HUDEP-2 (cell line): ENCODE results near the gene MAGOH.
A peak's percentile ranks its signal among the peaks of the same experiment; 100 is the strongest.
"Not testable (repeated sequence)": the region's sequence is repeated elsewhere in the genome, so short reads cannot be mapped to it uniquely, and the experiment has no call there.

Experiments
- DNase-seq, 76 experiments: peaks; one replicate each; lab custom pipeline; 2025; ENCODE audit not compliant: unreplicated experiment in 76 of 76; lab: John Stamatoyannopoulos, UW

MAGOH gene

DNA sequence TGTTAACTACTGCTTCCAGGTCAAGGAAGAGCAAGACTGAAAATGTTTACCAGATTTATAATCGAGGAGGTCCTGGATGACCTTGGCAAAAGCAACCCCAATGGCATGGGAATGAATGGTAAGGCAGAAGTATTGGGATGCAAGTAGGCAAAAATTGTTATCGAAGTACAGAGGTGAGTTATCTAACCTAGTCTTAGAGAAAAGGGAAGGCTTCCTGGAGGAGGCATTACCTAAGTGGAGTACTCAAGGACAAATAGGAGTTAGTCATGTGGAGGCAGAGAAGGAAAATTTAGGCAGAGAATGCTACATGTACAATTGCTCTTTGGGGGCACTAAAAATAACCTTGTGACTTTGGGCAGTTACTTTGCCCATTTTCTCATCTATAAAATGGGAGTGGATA is 3.5 kb upstream of the MAGOH start:
- DNase-seq, result no peak

DNA sequence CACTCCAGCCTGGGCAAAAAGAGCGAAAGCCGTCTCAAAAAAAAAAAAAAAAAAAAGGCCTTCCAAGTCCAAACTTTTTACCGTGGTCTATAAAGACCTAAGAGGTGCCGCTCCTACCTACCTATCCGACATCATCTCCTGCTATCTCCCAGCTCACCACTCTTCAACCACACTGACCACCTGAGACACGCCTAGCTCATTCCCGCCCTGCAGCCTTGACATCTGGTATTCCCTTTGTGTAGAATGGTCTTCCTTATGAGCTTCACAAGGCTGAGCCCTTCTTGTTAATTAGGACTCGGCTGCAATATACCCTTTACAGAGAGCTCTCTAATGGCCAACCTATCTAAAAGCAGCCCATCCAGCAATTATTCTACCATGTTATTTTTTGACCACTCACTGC is 680 bp downstream of the MAGOH start:
- DNase-seq, result no peak

DNA sequence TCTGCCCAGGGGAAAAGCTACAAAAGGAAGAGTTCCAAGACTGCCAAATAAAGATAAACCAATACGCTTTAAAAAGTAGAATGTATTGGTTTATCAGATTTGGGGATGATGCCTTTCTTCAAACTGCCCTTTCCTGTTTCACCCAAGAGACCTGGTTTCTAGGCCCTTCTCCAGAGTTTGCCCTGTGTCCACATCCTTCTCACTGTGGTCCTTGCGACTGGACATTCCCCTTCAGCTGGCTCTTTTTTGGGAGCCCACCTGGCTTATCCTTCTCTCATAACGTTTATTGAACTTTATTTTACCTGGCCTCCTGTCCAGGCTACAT is 17.4 kb downstream of the MAGOH start:
- DNase-seq, result no peak

DNA sequence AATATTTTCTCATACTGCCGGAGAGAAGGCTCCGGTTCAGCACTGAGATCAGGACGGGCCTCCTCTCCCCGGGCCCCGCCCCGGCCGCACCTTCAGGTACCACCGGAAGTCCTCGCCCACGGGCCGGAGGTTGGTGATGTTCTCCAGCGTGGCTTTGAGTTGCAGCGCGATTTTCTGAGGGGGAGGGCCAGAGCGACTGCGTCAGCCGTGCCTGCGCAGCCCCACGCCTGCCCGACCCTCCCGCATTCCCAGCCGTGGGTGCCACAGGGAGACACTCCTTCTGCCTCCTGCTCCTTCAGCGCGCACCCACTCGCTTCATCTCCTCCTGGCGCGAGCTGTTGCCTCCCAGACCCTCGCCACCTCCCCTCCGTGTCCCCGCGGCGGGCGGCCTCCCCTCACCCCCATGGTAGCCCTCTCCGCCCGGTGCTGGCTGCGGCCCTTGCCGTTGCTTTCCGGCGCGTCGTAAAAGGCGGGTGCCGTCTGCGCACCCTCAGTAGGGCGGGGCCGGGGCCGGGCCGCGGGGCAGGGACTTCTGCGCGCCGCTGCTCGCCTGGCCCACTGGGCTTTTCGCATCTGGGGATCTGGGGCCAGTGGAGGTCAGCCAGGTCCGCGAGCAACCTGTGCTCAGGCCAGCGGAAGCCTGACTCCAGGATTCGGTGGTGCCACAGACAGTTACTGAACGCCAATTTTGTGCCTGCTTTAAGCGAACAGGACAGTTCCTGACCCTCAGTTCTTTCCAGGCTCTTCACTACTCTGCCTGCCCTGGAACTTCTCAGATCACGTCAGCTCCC is 18.0 kb downstream of the MAGOH start, which contains the start of gene CZIB:
TSS of gene CZIB (minus strand) at position 464 of the 791 bp plus-strand sequence. CDS start at position 405, 59 bp downstream.
- peak in 75 of 76 experiments; percentile 44 to 93 (median 84) for DNase-seq

DNA sequence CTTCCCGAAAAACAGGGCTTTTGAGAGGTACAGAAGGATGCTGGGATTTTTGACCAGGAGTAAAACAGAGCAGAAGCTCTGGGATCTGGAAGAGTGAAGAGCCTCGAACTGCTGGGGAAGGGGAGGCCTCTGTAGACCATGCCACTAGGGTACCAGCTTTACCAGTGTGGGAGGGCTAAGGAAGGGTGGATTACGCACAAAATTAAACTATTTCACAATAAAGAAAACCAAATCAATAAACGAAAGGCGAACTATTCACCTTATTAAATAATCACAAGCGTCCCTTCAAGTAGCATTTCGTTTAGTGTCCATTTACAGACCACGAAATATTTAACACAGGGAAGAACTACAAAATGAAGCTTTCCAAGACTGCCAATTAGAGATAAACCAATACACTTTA is 18.6 kb downstream of the MAGOH start:
- DNase-seq, result no peak

DNA sequence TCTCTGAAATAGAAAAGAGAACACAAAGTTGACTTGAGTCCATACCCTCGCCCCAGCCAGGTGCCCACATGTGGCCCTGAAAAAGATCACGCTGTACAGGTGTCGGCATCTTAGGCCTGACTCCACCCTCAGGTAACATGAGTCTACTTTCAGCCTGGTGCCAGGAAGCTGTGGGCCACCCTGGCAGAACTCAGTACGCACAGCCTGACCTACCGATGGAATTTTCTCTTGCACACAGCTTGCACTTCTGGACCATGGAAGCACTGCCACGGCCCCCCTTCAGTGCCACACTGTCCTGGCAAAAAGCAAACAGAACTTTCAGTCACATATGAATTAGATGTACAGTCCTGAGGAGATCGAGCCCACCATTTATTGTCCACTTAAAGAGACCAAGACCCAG is 20.1 kb downstream of the MAGOH start:
- no peak for DNase-seq

DNA sequence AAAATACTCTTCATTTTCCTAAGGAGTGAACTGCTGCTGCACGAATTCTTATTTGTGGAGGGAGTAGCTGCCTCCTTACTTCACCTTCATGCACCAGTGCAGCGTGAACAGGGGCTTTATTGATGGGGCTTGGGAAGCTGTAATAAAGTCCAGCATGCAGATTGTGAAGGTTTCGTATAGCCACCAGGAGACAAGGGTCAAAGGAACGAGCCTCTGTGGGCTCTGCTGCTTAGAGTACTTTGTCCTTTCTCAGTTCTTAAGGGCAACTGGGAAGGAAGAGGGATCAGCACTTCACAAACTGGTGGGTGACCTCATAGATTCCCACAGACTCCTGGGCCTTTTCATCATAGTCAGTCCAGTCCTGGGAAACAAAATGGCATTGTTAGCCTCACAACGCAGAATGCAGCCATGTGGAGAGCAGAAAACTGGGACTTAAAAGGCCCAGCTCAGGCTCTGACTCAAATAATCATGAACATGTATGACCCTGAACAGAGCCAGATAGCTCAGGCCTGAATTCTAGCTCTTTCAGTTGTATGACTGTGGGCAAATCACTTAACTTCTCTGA is 23.9 kb downstream of the MAGOH start:
- no peak for DNase-seq

DNA sequence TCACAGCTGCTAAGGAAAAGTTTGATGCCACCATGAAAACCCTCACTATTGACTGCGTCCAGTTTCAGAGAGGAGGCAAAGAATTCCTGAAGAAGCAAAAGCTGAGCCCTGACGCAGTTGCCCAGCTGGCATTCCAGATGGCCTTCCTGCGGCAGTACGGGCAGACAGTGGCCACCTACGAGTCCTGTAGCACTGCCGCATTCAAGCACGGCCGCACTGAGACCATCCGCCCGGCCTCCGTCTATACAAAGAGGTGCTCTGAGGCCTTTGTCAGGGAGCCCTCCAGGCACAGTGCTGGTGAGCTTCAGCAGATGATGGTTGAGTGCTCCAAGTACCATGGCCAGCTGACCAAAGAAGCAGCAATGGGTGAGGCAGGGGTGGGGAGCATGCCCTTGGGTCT is 27.4 kb downstream of the MAGOH start:
- DNase-seq, result no peak

DNA sequence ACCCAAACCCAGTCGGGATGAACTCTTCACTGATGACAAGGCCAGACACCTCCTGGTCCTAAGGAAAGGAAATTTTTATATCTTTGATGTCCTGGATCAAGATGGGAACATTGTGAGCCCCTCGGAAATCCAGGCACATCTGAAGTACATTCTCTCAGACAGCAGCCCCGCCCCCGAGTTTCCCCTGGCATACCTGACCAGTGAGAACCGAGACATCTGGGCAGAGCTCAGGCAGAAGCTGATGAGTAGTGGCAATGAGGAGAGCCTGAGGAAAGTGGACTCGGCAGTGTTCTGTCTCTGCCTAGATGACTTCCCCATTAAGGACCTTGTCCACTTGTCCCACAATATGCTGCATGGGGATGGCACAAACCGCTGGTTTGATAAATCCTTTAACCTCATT is 28.0 kb downstream of the MAGOH start:
- DNase-seq, result no peak

DNA sequence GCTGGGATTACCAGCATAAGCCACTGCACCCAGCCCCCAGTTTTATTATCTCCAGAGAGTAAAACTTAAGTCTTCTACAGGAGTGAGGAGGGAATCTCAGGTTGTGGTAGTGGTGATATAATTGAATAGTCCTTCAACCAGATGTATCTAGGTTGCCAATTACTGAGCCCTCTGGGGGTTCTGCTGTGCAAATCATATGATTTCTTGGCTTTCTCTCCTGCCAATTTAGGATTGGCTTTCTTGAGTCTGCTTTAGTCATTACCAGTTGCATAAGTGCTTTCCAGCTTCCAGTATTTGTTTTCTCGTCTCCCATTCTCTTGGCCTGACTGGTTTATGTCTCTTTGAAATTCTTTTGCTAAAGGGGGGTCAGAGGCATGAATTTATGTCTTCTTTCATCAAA is 30.6 kb downstream of the MAGOH start:
- DNase-seq, result no peak

DNA sequence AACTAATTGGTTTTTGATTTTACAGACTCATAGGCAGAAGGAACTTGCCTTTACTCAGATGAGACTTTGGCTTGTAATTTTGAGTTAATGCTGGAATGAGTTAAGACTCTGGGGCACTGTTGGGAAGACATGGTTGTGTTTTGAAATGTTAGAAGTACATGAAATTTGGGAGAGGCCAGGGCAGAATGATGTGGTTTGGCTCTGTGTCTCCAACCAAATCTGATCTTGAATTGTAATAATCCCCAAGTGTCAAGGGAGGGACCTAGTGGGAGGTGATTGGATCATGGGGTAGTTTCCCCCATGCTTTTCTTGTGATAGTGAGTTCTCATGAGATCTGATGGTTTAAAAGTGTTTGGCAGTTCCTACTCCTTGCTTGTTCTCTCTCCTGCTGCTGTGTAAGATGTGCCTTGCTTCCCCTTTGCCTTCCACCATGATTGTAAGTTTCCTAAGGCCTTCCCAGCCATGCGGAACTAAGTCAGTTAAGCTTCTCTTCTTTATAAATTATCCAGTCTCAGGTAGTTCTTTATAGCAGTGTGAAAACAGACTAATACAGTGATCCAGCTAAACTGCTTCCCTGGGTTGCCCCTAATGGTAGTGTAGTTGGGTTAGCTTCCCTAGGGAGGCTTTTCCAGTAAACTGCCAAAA is 31.5 kb downstream of the MAGOH start:
- no peak for DNase-seq

DNA sequence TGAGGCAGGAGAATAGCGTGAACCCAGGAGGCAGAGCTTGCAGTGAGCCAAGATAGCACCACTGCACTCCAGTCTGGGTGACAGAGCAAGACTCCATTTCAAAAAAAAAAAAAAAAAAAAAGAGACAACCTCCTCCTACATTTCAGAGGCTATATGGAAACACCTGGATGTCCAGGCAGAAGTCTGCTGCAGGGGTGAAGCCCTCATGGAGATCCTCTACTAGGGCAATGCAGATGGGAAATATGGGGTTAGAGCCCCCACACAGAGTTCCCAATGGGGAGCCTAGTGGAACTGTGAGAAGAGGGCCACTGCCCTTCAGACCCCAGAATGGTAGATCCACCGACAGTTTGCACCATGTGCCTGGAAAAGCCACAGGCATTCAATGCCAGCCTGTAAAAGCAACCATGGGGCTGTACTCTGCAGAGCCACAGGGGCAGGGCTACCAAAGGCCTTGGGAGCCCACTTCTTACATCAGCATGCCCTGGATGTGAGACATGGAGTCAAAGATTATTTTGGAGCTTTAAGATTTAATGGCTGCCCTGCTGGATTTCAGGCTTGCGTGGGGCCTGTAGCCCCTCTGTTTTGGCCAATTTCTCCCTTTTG is 32.1 kb downstream of the MAGOH start:
- not testable (repeated sequence) for DNase-seq

DNA sequence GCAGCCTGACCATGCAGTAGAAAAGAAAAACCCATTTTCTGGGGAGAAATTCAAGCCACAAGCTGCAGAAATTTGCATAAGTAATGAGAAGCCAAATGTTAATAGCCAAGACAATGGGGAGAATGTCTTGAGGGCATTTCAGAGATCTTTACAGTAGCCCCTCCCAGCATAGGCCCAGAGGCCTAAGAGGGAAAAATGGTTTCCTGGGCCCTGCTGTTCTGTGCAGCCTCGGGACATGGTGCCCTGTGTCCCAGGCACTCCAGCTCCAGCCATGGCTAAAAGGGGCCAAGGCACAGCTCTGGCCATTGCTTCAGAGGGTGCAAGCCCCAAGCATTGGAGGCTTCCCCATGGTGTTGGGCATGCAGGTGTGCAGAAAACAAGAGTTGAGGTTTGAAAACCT is 32.8 kb downstream of the MAGOH start:
- not testable (repeated sequence) for DNase-seq

DNA sequence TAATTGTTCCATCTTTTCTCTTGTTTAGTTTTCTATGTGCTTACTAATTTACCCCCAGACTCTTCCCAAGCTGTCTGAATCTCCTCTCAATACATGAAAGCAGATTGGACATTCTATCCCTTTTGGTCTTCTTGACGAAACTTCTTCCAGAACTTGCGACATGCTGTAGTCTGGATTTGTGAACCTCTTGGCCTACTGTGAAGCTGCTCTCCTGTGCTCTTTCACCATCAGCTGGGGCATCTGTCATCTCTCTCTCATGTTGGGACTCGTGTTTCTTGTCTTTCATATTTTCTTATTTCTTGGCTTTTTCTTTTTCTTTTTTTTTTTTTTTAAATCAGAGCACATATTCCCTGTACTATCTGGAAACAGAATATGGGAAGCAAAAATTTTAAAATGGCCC is 34.9 kb downstream of the MAGOH start:
- no peak for DNase-seq

DNA sequence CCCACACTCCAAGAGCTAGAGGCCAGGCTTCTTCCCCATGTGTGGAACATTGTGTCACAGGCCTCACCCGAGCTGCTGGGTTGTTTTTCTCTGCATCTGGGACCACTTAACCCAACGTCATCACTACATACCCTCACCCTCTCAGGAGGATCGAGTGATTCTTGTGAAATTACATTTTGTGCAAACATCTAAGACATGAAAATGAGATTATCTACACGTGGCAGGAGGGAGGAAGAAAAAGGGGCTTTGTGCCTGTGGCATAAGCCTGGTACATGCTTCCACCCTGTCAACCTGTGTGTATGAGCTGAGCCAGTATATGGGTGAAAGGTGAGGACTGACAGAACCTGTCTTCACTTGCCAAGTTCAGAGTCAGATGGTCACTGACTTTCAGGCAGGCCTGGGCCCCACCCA is 40.1 kb downstream of the MAGOH start:
- peak in 1 of 76 experiments; percentile 9 for DNase-seq

DNA sequence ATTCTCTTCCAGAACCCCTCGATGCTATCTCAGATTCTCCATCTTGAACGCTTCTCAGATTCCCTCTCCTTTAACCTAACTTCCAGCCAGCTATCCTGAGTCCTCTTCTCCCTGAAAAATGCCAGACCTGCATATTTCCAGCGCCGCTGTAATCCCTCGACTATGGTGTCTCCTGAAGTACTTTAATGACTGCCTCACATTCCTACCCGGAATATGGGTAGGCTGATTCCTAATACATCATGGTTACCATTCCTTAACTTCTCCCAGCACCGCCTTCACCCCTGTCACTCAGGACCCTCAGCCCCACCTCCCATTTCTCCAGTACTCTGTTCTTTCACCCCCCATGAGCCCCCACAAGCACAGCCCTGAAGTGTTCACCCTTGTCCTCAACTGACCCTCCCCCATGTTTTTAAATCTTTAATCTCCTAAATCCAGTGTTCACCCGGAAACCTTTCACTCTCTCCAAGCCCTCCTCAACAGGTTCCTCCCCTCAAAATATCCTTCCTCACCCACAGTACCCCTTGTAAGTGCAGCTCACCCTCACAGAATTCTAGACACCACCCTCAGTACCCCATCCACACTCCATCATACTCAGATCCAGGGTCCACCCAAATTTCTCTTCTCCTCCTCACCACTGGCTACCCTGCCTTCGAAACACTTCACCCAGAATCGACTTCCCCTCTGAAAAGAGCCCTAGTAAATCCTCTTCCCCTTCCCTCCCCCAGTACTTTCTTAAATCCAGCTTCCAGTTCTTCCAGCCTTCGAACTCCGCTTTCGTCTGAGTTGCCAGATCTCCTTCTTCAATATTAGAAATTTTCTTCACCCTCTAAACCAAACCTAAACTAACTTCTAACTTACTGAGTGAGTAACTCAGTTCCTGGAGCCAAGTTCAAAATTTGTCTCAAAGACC is 40.8 kb downstream of the MAGOH start:
- no peak for DNase-seq

DNA sequence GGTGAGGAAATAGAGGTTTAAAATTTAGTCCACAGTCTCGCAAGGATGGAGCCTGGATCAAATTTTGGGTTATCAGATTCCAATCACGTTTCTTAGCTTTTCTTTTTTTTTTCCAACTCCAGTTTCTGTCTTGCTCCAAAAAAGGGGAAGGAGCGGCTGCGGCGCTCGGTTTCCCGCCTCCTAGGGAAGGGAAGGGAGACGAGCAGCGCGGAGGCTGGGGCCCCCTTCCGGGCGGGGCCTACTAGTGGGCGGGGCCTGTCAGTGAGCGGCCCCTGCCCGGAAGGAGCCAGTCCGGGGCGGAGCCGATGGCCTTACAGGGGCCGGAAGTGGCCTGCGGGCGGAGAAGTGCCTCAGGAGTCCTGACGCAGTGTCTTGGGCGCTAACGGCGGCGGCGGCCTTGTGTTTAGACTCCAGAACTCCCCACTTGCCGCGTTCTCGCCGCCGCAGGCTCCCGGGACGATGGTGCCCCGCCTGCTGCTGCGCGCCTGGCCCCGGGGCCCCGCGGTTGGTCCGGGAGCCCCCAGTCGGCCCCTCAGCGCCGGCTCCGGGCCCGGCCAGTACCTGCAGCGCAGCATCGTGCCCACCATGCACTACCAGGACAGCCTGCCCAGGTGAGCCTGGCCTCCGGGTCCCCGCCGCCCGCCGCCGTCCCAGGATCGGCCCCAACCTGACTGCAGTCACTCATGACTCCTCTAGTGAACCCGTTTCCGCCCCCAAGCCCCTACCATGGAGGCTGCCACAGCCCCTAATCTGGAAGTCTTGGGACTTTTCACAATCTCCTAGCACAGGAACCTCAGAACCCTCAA is 41.6 kb downstream of the MAGOH start, which contains the start of gene CPT2:
TSS of gene CPT2 (plus strand) at position 340 of the 806 bp plus-strand sequence. CDS start at position 460, 120 bp downstream.
- peak in 74 of 76 experiments; percentile 28 to 92 (median 83) for DNase-seq

DNA sequence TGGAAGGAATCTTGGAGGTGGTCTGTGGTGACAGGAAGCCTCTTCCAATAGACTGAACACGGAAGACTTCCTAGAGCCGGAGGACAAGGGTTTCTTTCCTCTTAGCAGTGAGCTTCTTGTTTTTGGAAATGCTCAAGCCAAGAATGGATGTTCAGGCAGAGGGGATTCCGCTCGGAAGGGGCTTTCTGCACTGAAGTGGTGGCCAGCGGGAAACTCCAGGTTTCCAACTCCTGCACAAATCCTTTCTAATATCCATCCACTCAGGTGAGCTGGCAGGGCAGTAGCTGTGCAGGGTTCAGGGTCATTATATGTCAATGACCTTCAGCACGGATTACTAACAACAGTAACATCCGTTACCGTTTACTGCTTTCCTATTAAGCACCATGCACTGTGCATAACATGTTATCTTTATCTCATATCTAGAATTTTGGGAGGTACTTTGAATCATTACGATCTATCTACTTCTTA is 42.3 kb downstream of the MAGOH start:
- no peak for DNase-seq

DNA sequence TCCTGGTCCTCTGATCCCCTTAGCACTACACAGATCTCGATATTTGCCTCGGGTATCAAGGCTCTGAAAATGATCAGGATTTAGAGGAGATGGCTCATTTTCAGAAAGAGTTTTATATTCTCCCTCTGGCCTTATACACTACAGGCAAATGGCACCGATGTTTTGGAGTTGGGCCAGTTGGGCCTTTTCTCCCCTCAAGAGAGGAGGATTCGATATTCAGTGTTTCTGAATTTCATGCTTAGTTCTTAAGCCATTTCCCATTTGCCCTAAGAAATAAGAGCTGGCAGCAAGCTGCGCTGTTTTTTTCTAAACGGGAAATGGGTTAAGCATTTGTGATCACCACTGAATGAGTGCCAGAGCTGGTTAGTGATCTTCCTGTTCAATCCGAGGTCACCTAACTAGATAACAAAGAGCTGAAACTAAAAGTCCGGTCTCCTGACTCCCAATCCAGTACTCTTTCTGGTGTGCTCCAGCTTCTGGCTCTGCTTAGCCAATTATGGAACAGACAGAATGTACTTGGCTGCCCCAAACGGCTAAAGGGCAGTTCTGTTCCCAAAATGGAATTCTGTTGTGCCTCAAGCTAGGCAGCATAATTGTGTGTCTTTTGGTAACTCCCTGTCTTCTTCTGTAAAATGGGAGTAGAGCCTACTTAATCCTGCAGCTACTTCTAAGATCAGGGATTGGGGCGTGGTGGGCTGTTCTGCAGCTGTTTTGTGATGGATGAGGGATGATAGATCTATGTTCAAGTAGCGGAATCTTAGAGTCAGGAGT is 42.9 kb downstream of the MAGOH start:
- no peak for DNase-seq
